ENCODE results near the gene EYA2.
"Not testable (repeated sequence)": the region's sequence is repeated elsewhere in the genome, so short reads cannot be mapped to it uniquely, and the experiment has no call there.

EYA2 gene

GRCh38 chr20:47198996-47199552, 304.4 kb downstream of the EYA2 start:
- Histone ChIP-seq H3K9me3 (ENCODE audit: low read depth, low read length) (no peaks in the 10 kb centered on the region), H3K9ac (ENCODE audit: insufficient read length) (no peak overlapping the region), H3K4me3 (no peak overlapping the region), H3K27ac (no peak overlapping the region), H3K36me3 (ENCODE audit: insufficient read depth, low read length) (no peaks in the 10 kb centered on the region)
- TF ChIP-seq POLR2AphosphoS5 (IDR thresholded peaks at IDR 0.05; ENCODE audit: borderline replicate concordance, low read depth, low read length), result no peak
- TF ChIP-seq FOXP2 (optimal IDR thresholded peaks at IDR 0.05; ENCODE audit: control extremely low read depth, extremely low read length, insufficient read depth), result no peak
- no peak for TF ChIP-seq EZH2 (IDR thresholded peaks at IDR 0.05)
- DNase-seq (ENCODE audit: low read depth, low spot score), result no peak

DNA sequence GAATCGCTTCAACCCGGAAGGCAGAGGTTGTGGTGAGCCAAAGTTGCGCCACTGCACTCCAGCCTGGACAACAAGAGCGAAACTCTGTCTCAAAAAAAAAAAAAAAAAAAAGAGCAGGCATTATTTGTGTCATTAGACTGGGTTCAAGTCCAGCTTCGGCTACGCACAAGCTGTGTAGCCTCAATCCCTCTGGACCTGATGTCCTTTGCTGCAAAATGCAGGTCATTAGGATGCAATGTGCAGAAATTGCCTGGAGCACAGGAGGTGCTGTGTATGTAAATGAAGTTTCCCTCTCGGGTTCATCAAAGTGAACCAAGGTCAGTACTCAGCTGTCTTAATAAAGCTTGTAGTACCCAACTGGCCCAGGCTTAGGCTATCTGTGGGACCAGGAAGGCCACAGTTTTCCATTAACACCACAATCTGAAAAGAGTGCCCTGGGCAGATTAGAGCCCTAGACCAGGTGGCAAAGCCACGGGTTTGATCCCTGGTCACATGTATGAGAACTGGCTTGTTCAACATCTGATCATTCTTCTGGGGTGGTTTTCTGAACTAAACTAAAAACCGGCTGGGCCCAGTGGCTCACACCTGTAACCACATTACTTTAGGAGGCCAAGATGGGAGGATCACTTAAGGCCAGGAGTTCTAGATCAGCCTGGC, 306.6 kb downstream of the EYA2 start:
- Histone ChIP-seq H3K4me3 (no peak overlapping the region), H3K36me3 (ENCODE audit: insufficient read depth, low read length) (no peaks in the 10 kb centered on the region), H3K27ac (no peak overlapping the region), H3K9me3 (ENCODE audit: low read depth, low read length) (no peaks in the 10 kb centered on the region), H3K9ac (ENCODE audit: insufficient read length) (no peak overlapping the region)
- no peak for DNase-seq (ENCODE audit: low read depth, low spot score)
- TF ChIP-seq POLR2AphosphoS5 (IDR thresholded peaks at IDR 0.05; ENCODE audit: borderline replicate concordance, low read depth, low read length) (no peak), FOXP2 (optimal IDR thresholded peaks at IDR 0.05; ENCODE audit: control extremely low read depth, extremely low read length, insufficient read depth) (no peak), EZH2 (IDR thresholded peaks at IDR 0.05) (no peak)

- H3K9ac ChIP-seq (ENCODE audit: insufficient read length), result no peak overlapping the region
These were observed 308.4 kb downstream of the EYA2 start for GRCh38 chr20:47202733-47203667.

DNA sequence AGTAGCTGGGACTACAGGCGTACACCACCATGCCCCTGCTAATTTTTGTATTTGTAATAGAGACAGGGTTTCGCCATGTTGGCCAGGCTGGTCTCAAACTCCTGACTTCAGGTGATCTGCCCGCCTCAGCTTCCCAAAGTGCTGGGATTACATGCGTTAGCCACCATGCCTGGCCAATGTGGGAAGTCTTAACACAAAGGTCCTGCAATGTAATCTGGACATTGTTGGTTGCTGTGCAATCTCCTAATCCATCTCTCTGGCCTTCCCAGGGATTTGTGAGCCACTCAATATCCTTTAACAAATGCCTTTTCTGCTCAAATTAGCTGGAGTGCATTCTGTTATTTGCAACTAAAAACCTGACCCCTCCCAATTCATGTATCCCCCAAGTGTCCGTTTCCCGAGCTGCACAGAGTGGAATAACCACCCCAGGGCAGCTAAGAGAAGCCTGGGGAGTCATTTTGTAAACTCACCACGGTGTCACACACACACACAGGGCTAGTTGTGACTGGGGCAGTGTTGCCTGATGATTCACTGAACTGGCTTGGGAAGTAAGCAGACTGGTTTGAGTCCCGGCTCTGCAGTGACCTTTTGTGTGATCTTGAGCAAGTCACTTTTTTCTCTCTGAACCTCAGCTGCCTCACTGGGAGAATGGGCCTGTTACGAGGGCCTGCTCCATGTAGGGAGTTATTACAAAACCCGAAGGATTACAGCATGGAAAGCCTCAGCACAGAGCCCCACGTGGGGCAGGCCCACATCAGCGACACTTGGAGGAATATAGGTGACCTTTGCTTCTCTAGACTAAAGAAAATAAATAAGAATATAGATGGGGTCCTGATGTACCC, 309.6 kb downstream of the EYA2 start:
- no peak overlapping the region for H3K27ac ChIP-seq
- no peak for DNase-seq (ENCODE audit: low read depth, low spot score)

More at GRCh38 chr20:47202733-47203667, 308.4 kb downstream of the EYA2 start:
- Histone ChIP-seq H3K4me3 (no peak overlapping the region), H3K36me3 (ENCODE audit: insufficient read depth, low read length) (no peaks in the 10 kb centered on the region), H3K9me3 (ENCODE audit: low read depth, low read length) (no peaks in the 10 kb centered on the region), H3K27ac (no peak overlapping the region)
- no peak for TF ChIP-seq EZH2 (IDR thresholded peaks at IDR 0.05)
- no peak for TF ChIP-seq FOXP2 (optimal IDR thresholded peaks at IDR 0.05; ENCODE audit: control extremely low read depth, extremely low read length, insufficient read depth)
- no peak for DNase-seq (ENCODE audit: low read depth, low spot score)

DNA sequence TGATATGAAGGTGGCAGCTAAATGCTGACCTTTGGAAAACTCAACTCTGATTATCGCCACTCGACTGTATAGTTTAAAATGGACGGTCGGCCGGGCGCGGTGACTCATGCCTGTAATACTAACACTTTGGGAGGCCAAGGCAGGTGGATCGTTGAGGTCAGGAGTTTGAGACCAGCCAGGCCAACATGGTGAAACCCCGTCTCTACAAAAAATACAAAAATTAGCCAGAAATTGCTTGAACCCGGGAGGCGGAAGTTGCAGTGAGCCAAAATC, 310.1 kb downstream of the EYA2 start:
- not testable (repeated sequence) for DNase-seq (ENCODE audit: low read depth, low spot score); H3K27ac ChIP-seq; H3K9me3 ChIP-seq (ENCODE audit: low read depth, low read length); H3K9ac ChIP-seq (ENCODE audit: insufficient read length); H3K4me3 ChIP-seq; H3K36me3 ChIP-seq (ENCODE audit: insufficient read depth, low read length)

More for the DNA sequence above, 309.6 kb downstream of the EYA2 start:
- Histone ChIP-seq H3K9ac (ENCODE audit: insufficient read length) (no peak overlapping the region), H3K9me3 (ENCODE audit: low read depth, low read length) (no peaks in the 10 kb centered on the region), H3K36me3 (ENCODE audit: insufficient read depth, low read length) (no peaks in the 10 kb centered on the region; the same call in 1 of the 2 replicates), H3K4me3 (no peak overlapping the region)
- TF ChIP-seq POLR2AphosphoS5 (IDR thresholded peaks at IDR 0.05; ENCODE audit: borderline replicate concordance, low read depth, low read length) (no peak), EZH2 (IDR thresholded peaks at IDR 0.05) (no peak), FOXP2 (optimal IDR thresholded peaks at IDR 0.05; ENCODE audit: control extremely low read depth, extremely low read length, insufficient read depth) (no peak)

GRCh38 chr20:47205577-47206123, 311.0 kb downstream of the EYA2 start:
- Histone ChIP-seq H3K9me3 (ENCODE audit: low read depth, low read length) (no peaks in the 10 kb centered on the region), H3K9ac (ENCODE audit: insufficient read length) (no peak overlapping the region), H3K27ac (no peak overlapping the region), H3K4me3 (no peak overlapping the region), H3K36me3 (ENCODE audit: insufficient read depth, low read length) (peaks cover 10% of the 10 kb centered on the region; the same call in 1 of the 2 replicates)
- TF ChIP-seq POLR2AphosphoS5 (IDR thresholded peaks at IDR 0.05; ENCODE audit: borderline replicate concordance, low read depth, low read length) (no peak), FOXP2 (optimal IDR thresholded peaks at IDR 0.05; ENCODE audit: control extremely low read depth, extremely low read length, insufficient read depth) (no peak), EZH2 (IDR thresholded peaks at IDR 0.05) (no peak)
- no peak for DNase-seq (ENCODE audit: low read depth, low spot score)

- H3K9ac ChIP-seq (ENCODE audit: insufficient read length), result not testable (repeated sequence)
These were observed 311.9 kb downstream of the EYA2 start for GRCh38 chr20:47206552-47206951.

More at GRCh38 chr20:47206552-47206951, 311.9 kb downstream of the EYA2 start:
- H3K4me3 ChIP-seq; H3K9me3 ChIP-seq (ENCODE audit: low read depth, low read length); DNase-seq (ENCODE audit: low read depth, low spot score); H3K27ac ChIP-seq: not testable (repeated sequence)
- peaks cover 15% of the 10 kb centered on the region; the same call in 1 of the 2 replicates for H3K36me3 ChIP-seq (ENCODE audit: insufficient read depth, low read length)

Data from SK-N-MC (cell line).